Measurements from ENCODE around the gene CD19.
"Not testable (repeated sequence)": the region's sequence is repeated elsewhere in the genome, so short reads cannot be mapped to it uniquely, and the experiment has no call there.

GRCh38 chr16:28980330-28980729 lies 48.6 kb downstream of the CD19 start:
- TF ChIP-seq POLR2AphosphoS5 (IDR thresholded peaks at IDR 0.05; ENCODE audit: low read depth, low read length); SIN3A (IDR thresholded peaks at IDR 0.05; ENCODE audit: borderline replicate concordance, insufficient read depth, low read depth, low read length); TCF7L2 (IDR thresholded peaks at IDR 0.05; ENCODE audit: low read depth, low read length); REST (IDR thresholded peaks at IDR 0.05; ENCODE audit: insufficient read depth in 1 of 2, low read depth in 2 of 2, low read length in 1 of 2): not testable (repeated sequence)
- peak; percentile 42 for TF ChIP-seq CTCF (IDR thresholded peaks at IDR 0.05)
